ENCODE measurements around the gene PCNT. TPM values are rescaled to one million over a fixed set of nuclear protein-coding genes. Genes with fewer than 3 reads are reported as not detected.
A peak's percentile ranks its signal among the peaks of the same experiment; 100 is the strongest.

The PCNT gene
- total and polyA plus RNA-seq, 4 donors = 6.4 to 33.0 (median 26.2) TPM

DNA sequence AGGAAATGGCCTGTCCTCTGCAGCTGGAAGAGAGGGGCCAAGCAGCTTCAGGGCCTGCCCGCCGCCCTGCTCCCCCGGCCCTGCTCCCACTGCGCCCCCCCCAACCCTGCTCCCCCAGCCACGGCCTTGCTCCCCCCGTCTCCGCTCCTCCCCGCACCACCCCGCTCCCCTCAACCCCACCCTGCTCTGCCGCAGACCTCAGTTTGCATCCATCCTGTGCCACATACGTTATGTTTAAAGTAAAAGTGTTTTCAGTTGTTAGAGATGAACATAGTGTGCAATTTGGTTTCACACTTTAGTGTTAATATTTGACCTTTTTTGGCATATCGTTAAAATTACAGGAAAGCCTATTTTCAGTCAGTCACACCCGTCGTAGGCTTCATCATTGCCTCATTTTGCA lies 100.7 kb downstream of the PCNT start:
- intact Hi-C loops (cut with DNase I) = no loop called here
- H3K4me3 ChIP-seq (ENCODE audit: low read length in 2 of 2) = no peak overlapping the region
- ATAC-seq (ENCODE audit: low FRiP score) = no peak
- no peaks in the 10 kb centered on the region for H3K4me1 ChIP-seq (ENCODE audit: control insufficient read depth in 1 of 2, insufficient read depth in 2 of 2, low read length in 2 of 2)
- DNase-seq = peak in 1 of 2 donors; percentile 57
- no peaks in the 10 kb centered on the region for H3K9me3 ChIP-seq (ENCODE audit: control insufficient read depth, low read length)
- H3K36me3 ChIP-seq (ENCODE audit: control insufficient read depth in 1 of 2, insufficient read depth in 2 of 2, low read length in 1 of 2) = no peaks in the 10 kb centered on the region
- H3K27ac ChIP-seq (ENCODE audit: low read depth in 1 of 2, low read length in 2 of 2) = no peak overlapping the region
- H3K27me3 ChIP-seq (ENCODE audit: control insufficient read depth in 1 of 2, insufficient read depth in 2 of 2, low read length in 1 of 2) = no peaks in the 10 kb centered on the region
- 89 to 93% methylated on average over 13 to 14 of the region's 14 CpGs for WGBS, 2 donors

DNA sequence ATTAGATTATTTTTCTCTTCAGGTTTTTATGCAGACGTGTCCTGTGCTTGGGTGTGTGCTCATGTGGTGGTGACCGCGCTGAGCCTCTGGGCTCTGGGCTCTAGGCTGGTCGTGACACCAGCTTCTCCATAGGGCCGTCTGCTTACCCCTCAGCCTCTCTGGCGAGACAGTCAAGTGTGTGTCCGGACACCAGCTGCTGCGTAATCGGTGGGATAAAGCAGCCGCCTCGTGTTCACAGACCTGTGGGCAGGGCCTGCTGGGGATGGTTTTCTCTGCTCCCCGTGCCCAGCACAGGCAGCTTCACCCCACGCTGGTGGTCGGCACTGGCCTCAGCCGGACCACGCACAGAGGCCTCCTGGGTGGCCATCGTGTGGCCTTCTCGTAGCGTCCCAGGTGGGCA lies 101.1 kb downstream of the PCNT start:
- WGBS, 2 donors = 92 to 95% methylated on average over 19 of the region's 19 CpGs
- no peaks in the 10 kb centered on the region for H3K27me3 ChIP-seq (ENCODE audit: control insufficient read depth in 1 of 2, insufficient read depth in 2 of 2, low read length in 1 of 2)
- no peak overlapping the region for H3K27ac ChIP-seq (ENCODE audit: low read depth in 1 of 2, low read length in 2 of 2)
- peak in 1 of 2 donors; percentile 55 for DNase-seq
- intact Hi-C loops (cut with DNase I) = no loop called here
- no peak for ATAC-seq (ENCODE audit: low FRiP score)
- H3K4me1 ChIP-seq (ENCODE audit: control insufficient read depth in 1 of 2, insufficient read depth in 2 of 2, low read length in 2 of 2) = no peaks in the 10 kb centered on the region
- H3K4me3 ChIP-seq (ENCODE audit: low read length in 2 of 2) = no peak overlapping the region
- H3K9me3 ChIP-seq (ENCODE audit: control insufficient read depth, low read length) = no peaks in the 10 kb centered on the region
- peaks cover 0 to under 1% of the 10 kb centered on the region in 2 donors for H3K36me3 ChIP-seq (ENCODE audit: control insufficient read depth in 1 of 2, insufficient read depth in 2 of 2, low read length in 1 of 2)

DNA sequence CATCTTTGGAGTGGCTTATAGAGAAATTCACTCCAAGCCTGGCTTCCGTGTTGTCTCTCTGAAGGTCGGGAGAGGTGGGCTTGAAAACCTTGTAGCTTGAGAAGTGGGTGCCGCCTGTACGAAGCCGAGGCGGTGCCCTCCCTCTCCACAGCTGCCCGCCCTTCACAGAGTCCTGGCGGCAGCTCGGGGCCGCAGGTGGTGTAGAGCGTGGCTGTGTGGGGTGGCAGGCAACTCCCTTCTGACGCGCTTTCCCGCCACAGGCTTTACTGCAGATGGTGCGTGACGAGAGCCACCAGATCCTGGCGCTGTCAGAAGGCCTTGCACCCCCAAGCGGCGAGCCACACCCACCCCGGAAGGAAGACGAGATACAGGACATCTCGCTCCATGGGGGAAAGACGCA lies 101.6 kb downstream of the PCNT start:
- WGBS, 2 donors = 92 to 95% methylated on average over 23 of the region's 23 CpGs
- Histone ChIP-seq H3K36me3 (ENCODE audit: control insufficient read depth in 1 of 2, insufficient read depth in 2 of 2, low read length in 1 of 2) (peaks cover 0 to 2% of the 10 kb centered on the region in 2 donors), H3K27ac (ENCODE audit: low read depth in 1 of 2, low read length in 2 of 2) (no peak overlapping the region), H3K27me3 (ENCODE audit: control insufficient read depth in 1 of 2, insufficient read depth in 2 of 2, low read length in 1 of 2) (no peaks in the 10 kb centered on the region), H3K4me1 (ENCODE audit: control insufficient read depth in 1 of 2, insufficient read depth in 2 of 2, low read length in 2 of 2) (no peaks in the 10 kb centered on the region), H3K9me3 (ENCODE audit: control insufficient read depth, low read length) (no peaks in the 10 kb centered on the region), H3K4me3 (ENCODE audit: low read length in 2 of 2) (no peak overlapping the region)
- ATAC-seq (ENCODE audit: low FRiP score) = no peak
- no peak for DNase-seq
- intact Hi-C loops (cut with DNase I) = no loop called here

GRCh38 chr21:46426313-46427046 lies 102.5 kb downstream of the PCNT start:
- no peaks in the 10 kb centered on the region for H3K4me1 ChIP-seq (ENCODE audit: control insufficient read depth in 1 of 2, insufficient read depth in 2 of 2, low read length in 2 of 2)
- ATAC-seq (ENCODE audit: low FRiP score) (no peak), DNase-seq (peak in 1 of 2 donors; percentile 57)
- 89 to 93% methylated on average over 22 of the region's 22 CpGs for WGBS, 2 donors
- intact Hi-C loops (cut with DNase I) = no loop called here
- H3K36me3 ChIP-seq (ENCODE audit: control insufficient read depth in 1 of 2, insufficient read depth in 2 of 2, low read length in 1 of 2) = peaks cover 0 to 2% of the 10 kb centered on the region in 2 donors
- H3K27me3 ChIP-seq (ENCODE audit: control insufficient read depth in 1 of 2, insufficient read depth in 2 of 2, low read length in 1 of 2) = no peaks in the 10 kb centered on the region
- H3K27ac ChIP-seq (ENCODE audit: low read depth in 1 of 2, low read length in 2 of 2) = no peak overlapping the region
- no peaks in the 10 kb centered on the region for H3K9me3 ChIP-seq (ENCODE audit: control insufficient read depth, low read length)
- no peak overlapping the region for H3K4me3 ChIP-seq (ENCODE audit: low read length in 2 of 2)

DNA sequence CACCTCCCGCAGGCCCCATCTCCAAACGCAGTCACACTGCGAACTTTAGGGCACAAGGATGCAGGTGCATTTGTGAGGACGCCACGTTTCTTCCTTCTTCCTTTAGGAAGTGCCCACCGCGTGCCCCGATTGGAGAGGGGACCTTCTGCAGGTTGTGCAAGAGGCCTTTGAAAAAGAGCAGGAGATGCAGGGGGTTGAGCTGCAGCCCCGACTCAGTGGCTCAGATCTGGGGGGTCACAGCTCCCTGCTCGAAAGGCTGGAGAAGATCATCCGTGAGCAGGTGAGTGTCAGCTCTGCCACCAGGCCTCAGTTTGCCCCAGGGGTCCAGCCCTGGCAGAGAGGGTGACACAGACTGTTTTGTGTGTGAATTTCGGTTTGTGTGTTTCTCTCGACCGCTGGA lies 103.6 kb downstream of the PCNT start:
- Histone ChIP-seq H3K27ac (ENCODE audit: low read depth in 1 of 2, low read length in 2 of 2) (no peak overlapping the region), H3K36me3 (ENCODE audit: control insufficient read depth in 1 of 2, insufficient read depth in 2 of 2, low read length in 1 of 2) (peaks cover 3 to 8% of the 10 kb centered on the region in 2 donors), H3K9me3 (ENCODE audit: control insufficient read depth, low read length) (no peaks in the 10 kb centered on the region), H3K4me1 (ENCODE audit: control insufficient read depth in 1 of 2, insufficient read depth in 2 of 2, low read length in 2 of 2) (no peaks in the 10 kb centered on the region), H3K27me3 (ENCODE audit: control insufficient read depth in 1 of 2, insufficient read depth in 2 of 2, low read length in 1 of 2) (no peaks in the 10 kb centered on the region), H3K4me3 (ENCODE audit: low read length in 2 of 2) (no peak overlapping the region)
- DNase-seq (no peak), ATAC-seq (ENCODE audit: low FRiP score) (no peak)
- 93 to 94% methylated on average over 14 of the region's 14 CpGs for WGBS, 2 donors
- intact Hi-C loops (cut with DNase I) = no loop called here

GRCh38 chr21:46428286-46428685 lies 104.3 kb downstream of the PCNT start:
- H3K36me3 ChIP-seq (ENCODE audit: control insufficient read depth in 1 of 2, insufficient read depth in 2 of 2, low read length in 1 of 2) = peaks cover 3 to 8% of the 10 kb centered on the region in 2 donors
- 90 to 97% methylated on average over 23 of the region's 23 CpGs for WGBS, 2 donors
- ATAC-seq (ENCODE audit: low FRiP score) (no peak), DNase-seq (no peak)
- intact Hi-C loops (cut with DNase I) = no loop called here
- no peaks in the 10 kb centered on the region for H3K9me3 ChIP-seq (ENCODE audit: control insufficient read depth, low read length)
- no peak overlapping the region for H3K27ac ChIP-seq (ENCODE audit: low read depth in 1 of 2, low read length in 2 of 2)
- no peaks in the 10 kb centered on the region for H3K27me3 ChIP-seq (ENCODE audit: control insufficient read depth in 1 of 2, insufficient read depth in 2 of 2, low read length in 1 of 2)
- H3K4me3 ChIP-seq (ENCODE audit: low read length in 2 of 2) = no peak overlapping the region
- no peaks in the 10 kb centered on the region for H3K4me1 ChIP-seq (ENCODE audit: control insufficient read depth in 1 of 2, insufficient read depth in 2 of 2, low read length in 2 of 2)

GRCh38 chr21:46428987-46429710 lies 105.2 kb downstream of the PCNT start:
- Histone ChIP-seq H3K36me3 (ENCODE audit: control insufficient read depth in 1 of 2, insufficient read depth in 2 of 2, low read length in 1 of 2) (peaks cover 3 to 8% of the 10 kb centered on the region in 2 donors), H3K27me3 (ENCODE audit: control insufficient read depth in 1 of 2, insufficient read depth in 2 of 2, low read length in 1 of 2) (no peaks in the 10 kb centered on the region), H3K4me1 (ENCODE audit: control insufficient read depth in 1 of 2, insufficient read depth in 2 of 2, low read length in 2 of 2) (no peaks in the 10 kb centered on the region), H3K9me3 (ENCODE audit: control insufficient read depth, low read length) (no peaks in the 10 kb centered on the region), H3K4me3 (ENCODE audit: low read length in 2 of 2) (no peak overlapping the region), H3K27ac (ENCODE audit: low read depth in 1 of 2, low read length in 2 of 2) (no peak overlapping the region)
- intact Hi-C loops (cut with DNase I) = no loop called here
- 96% methylated on average over 44 of the region's 44 CpGs for WGBS, 2 donors
- DNase-seq (no peak), ATAC-seq (ENCODE audit: low FRiP score) (no peak)

- no peaks in the 10 kb centered on the region for H3K27me3 ChIP-seq (ENCODE audit: control insufficient read depth in 1 of 2, insufficient read depth in 2 of 2, low read length in 1 of 2)
- 91 to 92% methylated on average over 31 of the region's 31 CpGs for WGBS, 2 donors
- peaks cover 3 to 8% of the 10 kb centered on the region in 2 donors for H3K36me3 ChIP-seq (ENCODE audit: control insufficient read depth in 1 of 2, insufficient read depth in 2 of 2, low read length in 1 of 2)
- H3K4me1 ChIP-seq (ENCODE audit: control insufficient read depth in 1 of 2, insufficient read depth in 2 of 2, low read length in 2 of 2) = no peaks in the 10 kb centered on the region
- no peak overlapping the region for H3K27ac ChIP-seq (ENCODE audit: low read depth in 1 of 2, low read length in 2 of 2)
- H3K4me3 ChIP-seq (ENCODE audit: low read length in 2 of 2) = no peak overlapping the region
- ATAC-seq (ENCODE audit: low FRiP score) = no peak
- no peak for DNase-seq
- intact Hi-C loops (cut with DNase I) = no loop called here
- no peaks in the 10 kb centered on the region for H3K9me3 ChIP-seq (ENCODE audit: control insufficient read depth, low read length)
These were observed 106.1 kb downstream of the PCNT start for GRCh38 chr21:46429754-46430681.

Data from aorta (tissue), 5 donors.